Uterus (tissue), 2 donors: Measurements from ENCODE around the gene BMPR1B.

Experiments
- CTCF ChIP-seq, 4 experiments: fragments of 200-600 bp in 2 of 4; fragments of 450-650 bp in 2 of 4; sonication (generic) in 2 of 4; IDR thresholded peaks; one replicate each; pipeline ENCODE4 v1.5.1; 2016 to 2019; ENCODE audit warnings: antibody characterized with exemption in 4 of 4, mild to moderate bottlenecking in 2 of 4, moderate library complexity in 1 of 4
- POLR2A ChIP-seq, 2 donors: fragments of 450-650 bp; IDR thresholded peaks; one replicate each; pipeline ENCODE4 v1.6.1; 2016; ENCODE audit warnings: antibody characterized with exemption in 2 of 2, mild to moderate bottlenecking in 1 of 2, moderate library complexity in 1 of 2

GRCh38 chr4:94757192-94758140 is at the start of gene BMPR1B:
- TF ChIP-seq POLR2A (IDR thresholded peaks at IDR 0.05) (no peak), CTCF (IDR thresholded peaks at IDR 0.05) (no peak)
